Measurements from ENCODE around the gene NOSIP.

The NOSIP gene

GRCh38 chr19:49552749-49553148, 27.6 kb downstream of the NOSIP start:
- H3K4me3 ChIP-seq (ENCODE audit: low read depth, low read length) = no peak overlapping the region
- TF ChIP-seq CTCF (IDR thresholded peaks at IDR 0.05; ENCODE audit: low read depth, low read length) = no peak
- no peak for DNase-seq (ENCODE audit: low read depth, low spot score)
- in situ Hi-C loops (cut with HindIII; ENCODE audit: low sequenced_read_pairs) = no loop called here

GRCh38 chr19:49551531-49551930, 28.8 kb downstream of the NOSIP start:
- H3K4me3 ChIP-seq (ENCODE audit: low read depth, low read length) = no peak overlapping the region
- DNase-seq (ENCODE audit: low read depth, low spot score) = no peak
- in situ Hi-C loops (cut with HindIII; ENCODE audit: low sequenced_read_pairs) = no loop called here
- TF ChIP-seq CTCF (IDR thresholded peaks at IDR 0.05; ENCODE audit: low read depth, low read length) = no peak

DNA sequence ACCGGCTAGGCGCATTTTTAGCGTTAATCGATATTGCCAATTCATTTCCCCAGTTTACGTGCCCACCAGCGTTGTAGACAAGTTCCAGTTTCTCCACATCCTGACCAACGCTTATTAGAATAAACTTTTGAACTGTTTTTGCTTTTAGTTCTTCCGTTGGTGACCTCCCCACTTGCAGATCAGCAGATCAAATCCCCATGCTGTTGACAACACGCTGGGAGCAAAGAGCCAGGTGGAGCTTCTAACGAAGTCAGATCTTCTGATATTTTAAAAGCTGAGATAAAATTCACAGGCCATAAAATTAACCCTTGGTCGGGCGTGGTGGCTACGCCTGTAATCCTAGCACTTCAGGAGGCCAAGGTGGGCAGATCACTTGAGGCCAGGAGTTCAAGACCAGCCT, 31.3 kb downstream of the NOSIP start:
- DNase-seq (ENCODE audit: low read depth, low spot score) = no peak

GRCh38 chr19:49546825-49547565, 33.4 kb downstream of the NOSIP start:
- peak; percentile 77 for TF ChIP-seq CTCF (IDR thresholded peaks at IDR 0.05; ENCODE audit: low read depth, low read length)

More for the DNA sequence above, 31.3 kb downstream of the NOSIP start:
- no peak overlapping the region for H3K4me3 ChIP-seq (ENCODE audit: low read depth, low read length)
- in situ Hi-C loops (cut with HindIII; ENCODE audit: low sequenced_read_pairs) = no loop called here
- no peak for TF ChIP-seq CTCF (IDR thresholded peaks at IDR 0.05; ENCODE audit: low read depth, low read length)

GRCh38 chr19:49544154-49544553, 36.2 kb downstream of the NOSIP start:
- TF ChIP-seq CTCF (IDR thresholded peaks at IDR 0.05; ENCODE audit: low read depth, low read length) = no peak
- DNase-seq (ENCODE audit: low read depth, low spot score) = no peak
- H3K4me3 ChIP-seq (ENCODE audit: low read depth, low read length) = no peak overlapping the region
- in situ Hi-C loops (cut with HindIII; ENCODE audit: low sequenced_read_pairs) = no loop called here

More at GRCh38 chr19:49546825-49547565, 33.4 kb downstream of the NOSIP start:
- H3K4me3 ChIP-seq (ENCODE audit: low read depth, low read length) = no peak overlapping the region
- in situ Hi-C loops (cut with HindIII; ENCODE audit: low sequenced_read_pairs) = no loop called here
- DNase-seq (ENCODE audit: low read depth, low spot score) = peak; percentile 85

DNA sequence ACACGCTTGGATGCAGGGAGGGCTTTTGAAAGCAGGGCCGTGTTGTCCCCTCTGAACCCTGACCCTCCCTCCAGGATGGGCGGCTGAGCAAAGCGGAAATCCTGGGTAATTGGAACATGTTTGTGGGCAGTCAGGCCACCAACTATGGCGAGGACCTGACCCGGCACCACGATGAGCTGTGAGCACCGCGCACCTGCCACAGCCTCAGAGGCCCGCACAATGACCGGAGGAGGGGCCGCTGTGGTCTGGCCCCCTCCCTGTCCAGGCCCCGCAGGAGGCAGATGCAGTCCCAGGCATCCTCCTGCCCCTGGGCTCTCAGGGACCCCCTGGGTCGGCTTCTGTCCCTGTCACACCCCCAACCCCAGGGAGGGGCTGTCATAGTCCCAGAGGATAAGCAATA, 37.3 kb downstream of the NOSIP start:
- in situ Hi-C loops (cut with HindIII; ENCODE audit: low sequenced_read_pairs) = no loop called here
- no peak overlapping the region for H3K4me3 ChIP-seq (ENCODE audit: low read depth, low read length)
- no peak for DNase-seq (ENCODE audit: low read depth, low spot score)
- TF ChIP-seq CTCF (IDR thresholded peaks at IDR 0.05; ENCODE audit: low read depth, low read length) = no peak

All from astrocyte of the spinal cord (primary cell).